Immature natural killer cell (primary cell): Measurements from ENCODE around the gene PSMD9. TPM values are rescaled to one million over a fixed set of nuclear protein-coding genes. Genes with fewer than 3 reads are reported as not detected.
A peak's percentile ranks its signal among the peaks of the same experiment; 100 is the strongest.
"Not testable (repeated sequence)": the region's sequence is repeated elsewhere in the genome, so short reads cannot be mapped to it uniquely, and the experiment has no call there.

ENCODE experiments used
- DNase-seq, 3 donors: peaks; one replicate each; pipeline ENCODE4 v3.0.0; 2022; ENCODE audit warnings: mixed read lengths in 1 of 3
- H3K27ac Mint-ChIP-seq, 6 donors: one replicate each; pipeline ENCODE4 v1.8.0; 2020; ENCODE audit warnings: mixed read lengths in 6 of 6, mild to moderate bottlenecking in 5 of 6, inconsistent platforms in 4 of 6, moderate library complexity in 3 of 6
- H3K27me3 Mint-ChIP-seq, 3 donors: one replicate each; pipeline ENCODE4 v1.8.0; 2020 to 2021; ENCODE audit warnings: low read depth in 3 of 3, mild to moderate bottlenecking in 3 of 3, mixed read lengths in 3 of 3, moderate library complexity in 3 of 3, inconsistent platforms in 1 of 3
- H3K36me3 Mint-ChIP-seq, 3 donors: one replicate each; pipeline ENCODE4 v1.8.0; 2020; ENCODE audit warnings: mixed read lengths in 3 of 3, inconsistent platforms in 2 of 3, mild to moderate bottlenecking in 2 of 3
- H3K4me1 Mint-ChIP-seq, 2 donors: one replicate each; pipeline ENCODE4 v1.8.0; 2020; ENCODE audit warnings: inconsistent platforms in 2 of 2, mild to moderate bottlenecking in 2 of 2, mixed read lengths in 2 of 2, moderate library complexity in 1 of 2
- H3K4me3 Mint-ChIP-seq, 5 donors: one replicate each; pipeline ENCODE4 v1.8.0; 2020; ENCODE audit warnings: mild to moderate bottlenecking in 5 of 5, mixed read lengths in 5 of 5, inconsistent platforms in 3 of 5, moderate library complexity in 3 of 5
- H3K9me3 Mint-ChIP-seq, 6 donors: one replicate each; pipeline ENCODE4 v1.8.0; 2020; ENCODE audit warnings: mild to moderate bottlenecking in 6 of 6, mixed read lengths in 6 of 6, inconsistent platforms in 4 of 6, moderate library complexity in 3 of 6
- polyA plus RNA-seq, 3 donors: library from polyadenylated mRNA; unstranded; fragments of 300-500 nt; fragmentation: Illumina TruSeq; gene quantifications; one replicate each; pipeline ENCODE4 v1.2.3, GENCODE V29; 2021

PSMD9 gene
- polyA plus RNA-seq, 3 donors from 2014 or later, result 92.9 to 120 (median 98.2) TPM

DNA sequence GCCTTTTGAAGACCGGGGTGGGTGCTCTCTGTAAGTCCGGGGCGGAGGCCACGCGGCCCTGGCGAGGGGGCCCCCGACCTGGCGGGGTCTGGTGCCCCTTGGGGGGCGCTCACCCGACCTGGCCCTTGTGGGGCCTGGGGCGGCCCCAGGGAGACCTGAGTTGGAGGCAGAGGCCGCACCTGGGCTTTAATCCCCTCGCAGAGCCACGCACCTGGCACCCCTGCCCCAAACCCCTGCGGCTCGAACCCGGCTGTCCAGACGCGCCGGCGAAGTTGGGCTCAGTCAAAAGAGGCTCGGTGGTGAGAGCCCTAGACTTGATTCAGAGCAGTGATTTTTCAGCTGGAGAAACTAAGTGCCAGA is 30.1 kb downstream of the PSMD9 start:
- Mint-ChIP-seq H3K27ac (peak overlapping the region in 4 of 6 donors; percentile 23 to 97 (median 93)), H3K4me1 (peaks cover 9 to 10% of the 10 kb centered on the region in 2 donors), H3K4me3 (peak overlapping the region in 3 of 5 donors; percentile 29 to 94 (median 84)), H3K9me3 (no peaks in the 10 kb centered on the region), H3K36me3 (peaks cover 0 to 11% (median 5%) of the 10 kb centered on the region in 3 donors), H3K27me3 (peaks cover 5 to 9% (median 5%) of the 10 kb centered on the region in 3 donors)
- DNase-seq, result no peak

DNA sequence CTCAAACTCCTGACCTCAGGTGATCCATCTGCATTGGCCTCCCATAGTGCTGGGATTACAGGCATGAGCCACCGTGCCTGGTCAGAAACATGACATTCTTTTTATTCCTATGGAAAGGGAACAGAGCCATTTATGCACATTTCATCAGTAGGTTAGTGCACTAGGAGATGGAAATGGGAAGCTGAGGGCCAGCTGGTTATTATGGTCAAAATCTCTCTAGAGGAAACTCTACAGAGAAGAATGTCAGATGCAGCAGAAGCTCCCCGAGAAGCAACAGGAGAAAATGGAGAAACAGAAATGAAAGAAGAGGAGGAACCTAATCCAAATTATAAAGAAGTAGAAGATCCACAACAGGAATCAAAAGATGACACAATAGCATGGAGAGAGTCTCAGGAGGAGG is 32.5 kb downstream of the PSMD9 start:
- H3K9me3 Mint-ChIP-seq, result no peaks in the 10 kb centered on the region
- no peak for DNase-seq
- peaks cover 5 to 9% (median 5%) of the 10 kb centered on the region in 3 donors for H3K27me3 Mint-ChIP-seq
- peaks cover 0 to 7% (median 4%) of the 10 kb centered on the region in 3 donors for H3K36me3 Mint-ChIP-seq
- peak overlapping the region in 3 of 6 donors; percentile 25 to 68 (median 31) for H3K27ac Mint-ChIP-seq
- H3K4me1 Mint-ChIP-seq, result peaks cover 9 to 10% of the 10 kb centered on the region in 2 donors
- H3K4me3 Mint-ChIP-seq, result no peak overlapping the region

DNA sequence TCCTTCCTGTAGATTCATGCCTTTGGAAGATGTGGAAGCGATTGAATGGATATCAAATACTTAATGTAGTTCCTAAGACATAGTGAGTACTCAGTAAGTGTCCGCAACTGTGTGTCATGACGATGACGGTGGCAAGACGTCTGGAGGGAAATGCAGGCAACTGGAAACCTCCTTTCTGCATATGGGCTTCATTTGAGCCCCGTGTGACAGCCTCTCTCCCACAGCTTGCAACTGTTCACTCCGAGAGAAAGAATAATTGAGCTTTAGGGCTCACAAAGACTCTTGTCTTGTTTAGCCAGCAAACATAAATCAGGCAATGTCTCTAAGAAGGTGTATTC is 36.7 kb downstream of the PSMD9 start:
- Mint-ChIP-seq H3K27me3 (peaks cover 0 to 4% (median 3%) of the 10 kb centered on the region in 3 donors), H3K9me3 (no peaks in the 10 kb centered on the region), H3K4me1 (no peaks in the 10 kb centered on the region), H3K36me3 (peaks cover 0 to 9% (median 4%) of the 10 kb centered on the region in 3 donors), H3K27ac (no peak overlapping the region), H3K4me3 (no peak overlapping the region)
- DNase-seq, result no peak

DNA sequence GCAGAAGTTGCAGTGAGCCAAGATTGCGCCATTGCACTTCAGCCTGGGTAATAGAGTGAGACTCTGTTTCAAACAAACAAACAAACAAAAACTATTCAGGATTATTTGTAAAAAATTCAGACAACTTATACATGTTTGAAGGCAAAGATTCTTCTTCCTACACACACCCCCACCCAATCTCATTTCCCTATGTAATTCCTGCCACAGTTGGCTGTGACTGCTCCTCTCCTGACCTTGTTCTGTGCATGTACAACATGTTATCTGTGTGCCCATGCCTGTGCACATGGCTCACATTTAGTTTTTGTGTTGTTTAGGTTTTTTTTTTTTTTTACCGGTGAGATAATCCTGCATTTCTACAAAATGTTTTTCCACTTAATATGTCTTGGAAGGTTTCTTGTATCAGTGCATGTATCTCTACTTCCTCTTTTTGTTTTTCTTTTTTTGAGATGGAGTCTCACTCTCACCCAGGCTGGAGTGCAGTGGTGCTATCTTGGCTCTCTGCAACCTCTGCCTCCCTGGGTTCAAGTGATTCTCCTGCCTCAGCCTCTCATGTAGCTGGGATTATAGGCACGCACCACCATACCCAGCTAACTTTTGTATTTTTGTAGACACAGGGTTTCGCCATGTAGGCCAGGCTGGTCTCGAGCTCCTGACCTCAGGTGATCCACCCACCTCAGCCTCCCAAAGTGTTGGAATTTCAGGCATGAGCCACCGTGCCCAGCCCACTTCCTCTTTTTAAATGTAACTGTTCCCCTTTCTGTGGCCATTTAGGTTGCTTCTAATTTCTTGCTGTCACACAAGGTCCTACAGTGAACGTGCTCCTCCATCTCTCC is 38.5 kb downstream of the PSMD9 start:
- H3K4me3 Mint-ChIP-seq, result no peak overlapping the region
- no peaks in the 10 kb centered on the region for H3K9me3 Mint-ChIP-seq
- H3K4me1 Mint-ChIP-seq, result no peaks in the 10 kb centered on the region
- DNase-seq, result no peak
- peaks cover 0 to 10% (median 0%) of the 10 kb centered on the region in 3 donors for H3K36me3 Mint-ChIP-seq
- peaks cover 0 to 4% (median 3%) of the 10 kb centered on the region in 3 donors for H3K27me3 Mint-ChIP-seq
- peak overlapping the region in 2 of 6 donors; percentile 20 to 49 for H3K27ac Mint-ChIP-seq

DNA sequence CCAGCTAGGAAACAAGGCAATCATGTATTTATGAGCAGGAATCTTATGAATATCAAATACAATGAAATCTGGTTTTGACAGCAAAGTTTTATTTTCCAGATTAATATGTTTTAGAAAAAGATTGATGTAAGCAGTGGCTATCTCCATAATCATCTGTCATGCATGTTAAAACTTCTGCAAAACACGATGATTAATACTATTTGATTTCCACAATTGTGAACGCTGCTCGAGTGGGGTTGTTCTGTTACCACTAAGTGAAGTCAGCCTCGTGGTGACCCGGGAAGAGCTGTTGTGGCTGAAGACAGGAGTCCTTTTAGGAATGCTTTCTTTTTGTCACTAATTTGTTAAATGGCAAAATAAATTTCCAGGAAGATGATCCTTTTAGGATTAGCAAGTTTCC is 39.2 kb downstream of the PSMD9 start:
- H3K27me3 Mint-ChIP-seq, result peaks cover 0 to 4% (median 3%) of the 10 kb centered on the region in 3 donors
- H3K36me3 Mint-ChIP-seq, result peaks cover 0 to 16% (median 5%) of the 10 kb centered on the region in 3 donors
- H3K4me3 Mint-ChIP-seq, result no peak overlapping the region
- DNase-seq, result no peak
- no peaks in the 10 kb centered on the region for H3K4me1 Mint-ChIP-seq
- H3K27ac Mint-ChIP-seq, result no peak overlapping the region
- no peaks in the 10 kb centered on the region for H3K9me3 Mint-ChIP-seq

DNA sequence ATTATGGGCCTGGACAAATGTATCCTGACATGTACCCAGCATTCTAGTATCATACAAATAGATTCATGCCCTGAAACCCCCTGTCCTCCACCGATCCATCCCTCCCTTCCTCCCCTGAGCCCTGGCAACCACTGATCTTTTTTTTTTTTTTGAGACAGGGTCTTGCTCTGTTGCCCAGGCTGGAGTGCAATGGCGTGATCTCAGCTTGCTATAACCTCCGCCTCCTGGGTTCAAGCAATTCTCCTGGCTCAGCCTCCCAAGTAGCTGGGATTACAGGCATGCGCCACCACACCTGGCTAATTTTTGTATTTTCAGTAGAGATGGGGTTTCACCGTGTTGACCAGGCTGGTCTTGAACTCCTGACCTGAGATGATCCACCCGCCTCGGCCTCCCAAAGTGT is 41.0 kb downstream of the PSMD9 start:
- not testable (repeated sequence) for H3K27me3 Mint-ChIP-seq, H3K4me1 Mint-ChIP-seq, H3K4me3 Mint-ChIP-seq, H3K27ac Mint-ChIP-seq, H3K9me3 Mint-ChIP-seq, DNase-seq
- peaks cover 0 to 21% (median 8%) of the 10 kb centered on the region in 3 donors for H3K36me3 Mint-ChIP-seq

DNA sequence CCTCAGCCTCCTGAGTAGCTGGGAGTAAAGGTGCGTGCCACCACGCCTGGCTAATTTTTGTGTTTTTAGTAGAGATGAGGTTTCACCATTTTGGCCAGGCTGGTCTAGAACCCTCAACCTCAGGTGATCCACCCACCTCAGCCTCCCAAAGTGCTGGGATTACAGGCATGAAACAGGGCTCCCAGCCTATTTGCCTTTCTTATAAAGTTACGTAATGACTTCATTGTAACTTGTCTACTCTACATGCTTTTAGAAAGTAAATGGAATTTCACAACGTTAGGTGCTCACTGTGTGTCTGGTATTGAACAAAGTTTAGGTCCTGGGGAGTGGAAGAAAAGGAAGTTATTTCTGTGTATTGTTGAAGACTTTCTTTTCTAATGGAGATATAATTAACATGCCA is 42.3 kb downstream of the PSMD9 start:
- no peak overlapping the region for H3K27ac Mint-ChIP-seq
- peaks cover 0 to 21% (median 8%) of the 10 kb centered on the region in 3 donors for H3K36me3 Mint-ChIP-seq
- H3K4me3 Mint-ChIP-seq, result no peak overlapping the region
- H3K27me3 Mint-ChIP-seq, result peaks cover 0 to 4% (median 2%) of the 10 kb centered on the region in 3 donors
- H3K4me1 Mint-ChIP-seq, result no peaks in the 10 kb centered on the region
- DNase-seq, result no peak
- no peaks in the 10 kb centered on the region for H3K9me3 Mint-ChIP-seq

DNA sequence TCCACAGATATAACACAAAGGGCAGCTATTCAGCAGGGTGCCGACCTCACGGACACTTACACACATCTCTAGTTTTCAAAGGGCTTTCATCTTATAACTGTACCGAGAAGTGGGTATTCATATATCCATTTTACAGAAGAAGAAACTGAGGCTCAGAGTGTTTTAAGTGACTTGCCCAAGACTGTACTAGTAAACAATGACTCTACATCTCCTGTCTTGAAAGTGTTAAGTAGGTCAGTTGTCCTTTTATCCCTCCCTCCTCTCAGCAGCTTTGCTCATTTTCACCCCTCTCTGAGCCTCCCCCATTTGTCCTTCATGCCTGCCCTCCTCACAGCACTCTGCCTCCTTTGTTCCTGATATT is 43.6 kb downstream of the PSMD9 start:
- H3K27me3 Mint-ChIP-seq, result peaks cover 0 to 2% (median 0%) of the 10 kb centered on the region in 3 donors

DNA sequence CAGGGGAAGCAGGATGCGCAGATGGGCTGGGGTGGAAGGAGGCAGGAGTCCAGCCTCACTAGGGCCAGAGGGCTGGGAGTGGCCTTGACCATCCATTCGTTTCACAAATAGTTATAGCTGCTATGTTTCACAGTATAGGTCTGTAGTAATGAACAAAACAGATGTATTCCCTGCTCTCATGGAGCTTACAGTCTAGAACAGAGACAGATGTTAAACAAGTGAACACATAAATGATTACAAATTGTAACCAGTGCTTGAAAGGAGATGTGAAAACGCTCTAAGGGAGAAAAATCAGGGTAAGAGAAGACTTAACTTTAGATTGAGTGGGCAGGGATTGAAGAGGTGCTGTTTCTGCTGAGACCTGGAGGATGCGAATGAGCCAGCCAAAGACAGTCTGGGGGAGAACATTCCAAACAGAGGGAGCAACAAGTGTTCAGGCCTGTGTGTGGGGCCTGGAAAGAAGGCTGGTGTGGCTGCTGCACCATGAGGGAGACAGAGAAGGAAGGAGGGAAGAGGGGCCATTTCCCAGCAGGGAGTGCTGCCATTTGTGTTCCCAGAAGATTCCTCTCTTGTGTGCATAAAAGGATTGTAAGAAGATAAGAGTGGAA is 44.4 kb downstream of the PSMD9 start:
- Mint-ChIP-seq H3K27me3 (peaks cover 0 to 4% (median 0%) of the 10 kb centered on the region in 3 donors), H3K27ac (peak overlapping the region in 1 of 6 donors; percentile 33), H3K4me3 (no peak overlapping the region), H3K9me3 (peaks cover 0 to 2% (median 0%) of the 10 kb centered on the region in 6 donors), H3K36me3 (peaks cover 0 to 19% (median 8%) of the 10 kb centered on the region in 3 donors), H3K4me1 (peaks cover 0 to 4% of the 10 kb centered on the region in 2 donors)
- no peak for DNase-seq

More for the DNA sequence above, 43.6 kb downstream of the PSMD9 start:
- Mint-ChIP-seq H3K4me1 (no peaks in the 10 kb centered on the region), H3K4me3 (no peak overlapping the region), H3K9me3 (no peaks in the 10 kb centered on the region), H3K36me3 (peaks cover 0 to 21% (median 8%) of the 10 kb centered on the region in 3 donors), H3K27ac (no peak overlapping the region)
- no peak for DNase-seq

DNA sequence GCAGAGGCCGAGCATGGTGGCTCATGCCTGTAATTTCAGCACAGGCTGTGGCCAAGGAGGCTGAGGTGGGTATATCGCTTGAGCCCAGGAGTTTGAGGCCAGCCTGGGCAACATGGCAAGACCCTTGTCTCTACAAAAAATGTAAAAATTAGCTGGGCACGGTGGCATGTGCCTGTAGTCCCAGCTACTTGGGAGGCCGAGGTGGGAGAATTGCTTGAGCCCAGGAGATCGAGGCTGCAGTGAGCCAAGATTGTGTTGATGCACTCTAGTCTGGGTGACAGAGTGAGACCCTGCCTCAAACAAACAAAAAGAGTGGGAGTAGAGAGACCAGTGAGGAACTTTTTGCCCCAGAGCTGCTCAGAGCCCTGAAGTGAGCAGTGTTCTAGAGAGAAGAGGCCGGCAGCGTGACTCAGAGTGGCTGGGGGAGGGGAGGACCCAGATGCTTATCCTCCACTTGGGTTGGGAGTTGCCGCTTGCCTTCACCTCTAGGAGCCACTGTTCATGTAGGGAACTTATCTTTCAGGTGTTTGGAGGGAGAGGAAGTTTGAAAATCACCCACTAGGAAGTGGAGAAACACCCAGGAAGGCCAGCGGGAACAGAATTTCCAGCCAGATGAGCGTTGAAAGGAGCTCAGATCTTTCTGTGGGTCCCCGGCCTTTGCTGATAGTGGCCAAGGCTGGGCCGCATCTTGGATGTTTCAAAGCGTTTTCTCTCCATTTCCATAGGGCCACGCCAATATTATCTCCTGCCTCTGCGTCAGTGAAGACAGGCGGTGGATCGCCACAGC is 45.1 kb downstream of the PSMD9 start:
- Mint-ChIP-seq H3K9me3 (peaks cover 0 to 2% (median 0%) of the 10 kb centered on the region in 6 donors), H3K4me3 (no peak overlapping the region), H3K27ac (peak overlapping the region in 1 of 6 donors; percentile 24), H3K4me1 (peaks cover 0 to 4% of the 10 kb centered on the region in 2 donors), H3K36me3 (peaks cover 0 to 19% (median 8%) of the 10 kb centered on the region in 3 donors), H3K27me3 (peaks cover 0 to 4% (median 2%) of the 10 kb centered on the region in 3 donors)
- no peak for DNase-seq

DNA sequence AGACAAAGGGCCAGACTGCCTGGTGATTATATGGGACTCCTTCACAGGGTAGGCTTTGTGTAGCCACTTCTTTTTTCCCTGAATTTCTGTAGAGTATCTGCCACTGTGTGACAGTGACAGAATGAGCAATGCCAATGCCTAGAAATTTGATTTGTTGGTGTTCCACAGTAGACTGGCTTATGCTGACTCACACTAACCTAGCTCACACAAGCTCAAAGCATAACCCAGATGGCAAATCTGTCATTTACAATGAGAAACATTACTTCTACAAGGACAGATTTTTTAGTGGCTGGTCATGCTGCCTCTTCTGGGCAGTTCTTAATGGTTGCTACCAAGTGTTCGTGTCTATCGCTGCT is 45.7 kb downstream of the PSMD9 start:
- H3K4me1 Mint-ChIP-seq, result peaks cover 0 to 8% of the 10 kb centered on the region in 2 donors
- no peak overlapping the region for H3K4me3 Mint-ChIP-seq
- peaks cover 0 to 6% (median 2%) of the 10 kb centered on the region in 3 donors for H3K27me3 Mint-ChIP-seq
- peak overlapping the region in 1 of 6 donors; percentile 24 for H3K27ac Mint-ChIP-seq
- no peak for DNase-seq
- H3K9me3 Mint-ChIP-seq, result peaks cover 0 to 2% (median 0%) of the 10 kb centered on the region in 6 donors
- peaks cover 0 to 19% (median 8%) of the 10 kb centered on the region in 3 donors for H3K36me3 Mint-ChIP-seq

DNA sequence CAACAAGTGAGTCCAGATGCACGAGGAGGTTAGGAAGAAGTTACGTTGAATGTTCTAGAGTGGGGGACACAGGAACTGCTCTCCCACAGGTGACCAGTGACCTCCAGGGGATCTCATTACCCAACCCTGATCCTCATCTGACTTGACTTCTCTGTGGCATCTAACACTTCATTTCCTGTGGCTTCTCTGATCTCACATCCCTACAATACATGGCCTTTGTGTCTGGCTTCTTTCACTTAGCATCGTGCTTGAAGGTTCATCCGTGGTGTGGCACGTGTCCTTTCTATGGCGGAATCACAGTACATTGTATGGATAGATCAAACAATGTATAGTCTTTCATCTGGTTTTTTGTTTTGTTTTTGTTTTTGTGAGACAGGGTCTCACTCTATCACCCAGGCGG is 49.1 kb downstream of the PSMD9 start:
- H3K27ac Mint-ChIP-seq, result peak overlapping the region in 1 of 6 donors; percentile 77
- DNase-seq, result no peak
- H3K27me3 Mint-ChIP-seq, result peaks cover 0 to 5% (median 4%) of the 10 kb centered on the region in 3 donors
- H3K36me3 Mint-ChIP-seq, result peaks cover 0 to 17% (median 3%) of the 10 kb centered on the region in 3 donors
- no peak overlapping the region for H3K4me3 Mint-ChIP-seq
- H3K4me1 Mint-ChIP-seq, result peaks cover 0 to 9% of the 10 kb centered on the region in 2 donors
- H3K9me3 Mint-ChIP-seq, result peaks cover 0 to 2% (median 0%) of the 10 kb centered on the region in 6 donors

DNA sequence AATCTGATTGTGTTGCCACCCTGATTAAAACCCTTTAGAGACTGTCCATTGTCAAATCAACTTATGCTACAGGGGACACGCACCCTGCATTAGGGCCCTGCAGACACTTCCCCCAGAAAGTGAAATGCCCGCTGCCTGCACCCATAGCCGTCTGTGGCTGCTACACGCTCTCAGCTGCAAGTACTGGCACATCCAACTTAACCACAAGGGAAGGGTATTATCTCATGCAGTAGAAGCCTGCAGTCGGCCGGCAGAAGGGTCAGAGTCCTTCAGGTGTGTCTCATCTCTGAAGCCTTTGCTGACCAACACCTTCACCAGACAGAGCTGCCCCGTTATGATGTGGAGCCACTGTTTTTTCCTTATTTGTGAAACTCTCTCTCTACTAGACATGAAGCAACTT is 50.6 kb downstream of the PSMD9 start:
- H3K27ac Mint-ChIP-seq, result peak overlapping the region in 1 of 6 donors; percentile 48
- H3K36me3 Mint-ChIP-seq, result peaks cover 0 to 11% (median 0%) of the 10 kb centered on the region in 3 donors
- peak in 1 of 3 donors; percentile 26 for DNase-seq
- H3K4me3 Mint-ChIP-seq, result no peak overlapping the region
- peaks cover 0 to 5% (median 4%) of the 10 kb centered on the region in 3 donors for H3K27me3 Mint-ChIP-seq
- H3K4me1 Mint-ChIP-seq, result peaks cover 0 to 9% of the 10 kb centered on the region in 2 donors
- peaks cover 0 to 2% (median 0%) of the 10 kb centered on the region in 6 donors for H3K9me3 Mint-ChIP-seq
